Stomach (tissue), 4 donors: ENCODE data around the gene PANX1.

Experiments used
- CTCF ChIP-seq, 7 experiments: fragments of 450-650 bp in 4 of 7; fragments of 200-600 bp in 3 of 7; sonication (generic) in 3 of 7; IDR thresholded peaks; one replicate each; pipeline ENCODE4 v1.5.1; 2016 to 2019; ENCODE audit warnings: antibody characterized with exemption in 7 of 7, control low read depth in 2 of 7, mild to moderate bottlenecking in 1 of 7
- EP300 ChIP-seq: sonication (generic); formaldehyde crosslinking; IDR thresholded peaks from one replicate; pipeline ENCODE4 v1.6.1; 2017; ENCODE audit warnings: antibody characterized with exemption
- POLR2A ChIP-seq, 4 donors: fragments of 450-650 bp; IDR thresholded peaks; one replicate each; pipeline ENCODE4 v1.6.1; 2016; ENCODE audit warnings: antibody characterized with exemption in 4 of 4, control low read depth in 2 of 4, mild to moderate bottlenecking in 1 of 4, moderate library complexity in 1 of 4

- TF ChIP-seq CTCF (IDR thresholded peaks at IDR 0.05) = no peak
- no peak for TF ChIP-seq EP300
- TF ChIP-seq POLR2A (IDR thresholded peaks at IDR 0.05) = no peak
Observed at GRCh38 chr11:94211261-94211830, 82.7 kb downstream of the PANX1 start.
